ENCODE data around the gene TRIP6. TPM values are rescaled to one million over a fixed set of nuclear protein-coding genes. Genes with fewer than 3 reads are reported as not detected.

TRIP6 gene
- total and polyA plus RNA-seq, 8 donors: 24.1 to 57.6 (median 34.5) TPM

DNA sequence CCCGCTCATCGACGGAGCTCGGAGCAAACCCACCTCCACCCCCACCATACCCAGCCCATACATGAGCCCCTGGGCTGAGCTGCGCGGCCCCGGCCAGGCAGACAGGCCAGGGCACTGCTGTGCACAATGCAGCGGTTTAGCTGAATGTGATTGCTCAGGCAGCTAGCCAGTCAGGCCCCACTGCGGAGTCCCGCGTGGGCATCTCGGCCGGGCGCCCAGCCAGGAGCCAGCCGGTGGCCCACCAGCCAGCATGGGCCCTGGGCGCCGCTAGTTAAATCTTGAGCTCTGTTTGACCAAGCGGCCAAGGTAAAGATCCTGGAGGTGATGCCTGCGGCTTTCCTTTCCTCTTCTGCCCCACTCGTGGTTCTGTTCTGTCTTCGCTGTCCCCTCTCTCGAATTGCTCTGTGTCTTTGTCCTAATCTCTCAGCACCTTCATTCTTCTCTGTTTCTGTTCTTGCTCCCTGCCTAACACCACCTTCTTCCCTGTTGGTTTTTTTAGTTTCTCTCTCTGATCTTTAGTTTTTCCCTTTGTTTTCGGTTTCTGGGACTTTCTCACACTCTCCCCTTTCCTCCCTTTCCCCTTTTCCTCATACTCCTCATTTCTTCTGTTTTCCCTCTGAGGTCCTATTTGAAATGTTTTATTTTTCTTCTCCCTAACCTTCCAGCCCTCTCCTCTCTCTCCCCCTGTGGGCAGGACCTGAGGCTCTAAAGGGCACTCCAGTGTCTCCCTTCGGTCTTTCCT is 15.8 kb downstream of the TRIP6 start:
- H3K9me3 ChIP-seq: no peaks in the 10 kb centered on the region
- 92 to 93% methylated on average over 24 of the region's 24 CpGs for WGBS, 2 donors
- H3K27me3 ChIP-seq: no peaks in the 10 kb centered on the region
- H3K4me3 ChIP-seq: no peak overlapping the region
- DNase-seq (peak in 1 of 6 donors; percentile 32), ATAC-seq (no peak), FAIRE-seq (no peak)
- intact Hi-C loops (cut with DNase I): no loop called here
- TF ChIP-seq, protein P1, sequence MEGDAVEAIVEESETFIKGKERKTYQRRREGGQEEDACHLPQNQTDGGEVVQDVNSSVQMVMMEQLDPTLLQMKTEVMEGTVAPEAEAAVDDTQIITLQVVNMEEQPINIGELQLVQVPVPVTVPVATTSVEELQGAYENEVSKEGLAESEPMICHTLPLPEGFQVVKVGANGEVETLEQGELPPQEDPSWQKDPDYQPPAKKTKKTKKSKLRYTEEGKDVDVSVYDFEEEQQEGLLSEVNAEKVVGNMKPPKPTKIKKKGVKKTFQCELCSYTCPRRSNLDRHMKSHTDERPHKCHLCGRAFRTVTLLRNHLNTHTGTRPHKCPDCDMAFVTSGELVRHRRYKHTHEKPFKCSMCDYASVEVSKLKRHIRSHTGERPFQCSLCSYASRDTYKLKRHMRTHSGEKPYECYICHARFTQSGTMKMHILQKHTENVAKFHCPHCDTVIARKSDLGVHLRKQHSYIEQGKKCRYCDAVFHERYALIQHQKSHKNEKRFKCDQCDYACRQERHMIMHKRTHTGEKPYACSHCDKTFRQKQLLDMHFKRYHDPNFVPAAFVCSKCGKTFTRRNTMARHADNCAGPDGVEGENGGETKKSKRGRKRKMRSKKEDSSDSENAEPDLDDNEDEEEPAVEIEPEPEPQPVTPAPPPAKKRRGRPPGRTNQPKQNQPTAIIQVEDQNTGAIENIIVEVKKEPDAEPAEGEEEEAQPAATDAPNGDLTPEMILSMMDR (IDR thresholded peaks at IDR 0.05): no peak
- no peak overlapping the region for H3K27ac ChIP-seq
- H3K36me3 ChIP-seq: peaks cover 4 to 64% (median 30%) of the 10 kb centered on the region in 3 donors
- H3K4me1 ChIP-seq: peaks cover 0 to 6% (median 0%) of the 10 kb centered on the region in 3 donors

DNA sequence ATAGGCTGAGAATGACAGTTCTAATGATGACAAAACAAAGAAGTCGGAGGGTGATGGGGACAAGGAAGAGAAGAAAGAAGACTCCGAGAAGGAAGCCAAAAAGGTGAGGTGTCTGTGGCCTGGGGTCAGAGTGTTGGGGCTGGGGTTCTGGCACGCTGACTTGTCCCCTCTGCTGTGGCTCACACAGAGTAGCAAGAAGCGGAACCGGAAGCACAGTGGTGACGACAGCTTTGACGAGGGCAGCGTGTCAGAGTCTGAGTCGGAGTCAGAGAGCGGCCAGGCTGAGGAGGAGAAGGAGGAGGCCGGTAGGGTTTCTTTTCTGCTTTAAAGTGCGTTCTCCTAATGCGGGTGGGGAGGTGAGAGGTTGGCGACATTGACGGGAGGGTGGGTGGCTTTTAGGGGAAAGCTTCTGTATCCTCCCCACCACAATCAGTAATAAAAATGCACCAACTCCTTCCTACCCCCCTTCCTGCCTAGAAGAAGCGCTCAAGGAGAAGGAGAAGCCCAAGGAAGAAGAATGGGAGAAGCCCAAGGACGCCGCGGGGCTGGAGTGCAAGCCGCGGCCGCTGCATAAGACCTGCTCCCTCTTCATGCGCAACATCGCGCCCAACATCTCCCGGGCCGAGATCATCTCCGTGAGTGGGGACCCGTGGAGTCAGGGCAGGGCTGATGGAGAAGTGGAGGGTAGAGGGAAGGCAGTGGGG is 17.7 kb downstream of the TRIP6 start:
- H3K4me1 ChIP-seq: peaks cover 0 to 11% (median 10%) of the 10 kb centered on the region in 3 donors
- FAIRE-seq: no peak
- H3K36me3 ChIP-seq: peaks cover 4 to 64% (median 30%) of the 10 kb centered on the region in 3 donors
- intact Hi-C loops (cut with DNase I): no loop called here
- no peak overlapping the region for H3K4me3 ChIP-seq
- no peaks in the 10 kb centered on the region for H3K27me3 ChIP-seq
- H3K27ac ChIP-seq: no peak overlapping the region
- no peaks in the 10 kb centered on the region for H3K9me3 ChIP-seq
- 92 to 94% methylated on average over 27 to 29 of the region's 29 CpGs for WGBS, 2 donors
- no peak for ATAC-seq
- DNase-seq: peak in 1 of 6 donors; percentile 29
- TF ChIP-seq, protein P1 (IDR thresholded peaks at IDR 0.05): no peak

GRCh38 chr7:100885440-100886141 is 18.4 kb downstream of the TRIP6 start:
- peak in 1 of 6 donors; percentile 4 for DNase-seq
- WGBS, 2 donors: 74 to 76% methylated on average over 22 of the region's 22 CpGs
- TF ChIP-seq, protein P1 (IDR thresholded peaks at IDR 0.05): no peak
- intact Hi-C loops (cut with DNase I): no loop called here
- Histone ChIP-seq H3K27ac (no peak overlapping the region), H3K36me3 (peaks cover 4 to 64% (median 30%) of the 10 kb centered on the region in 3 donors), H3K4me1 (peaks cover 0 to 11% (median 10%) of the 10 kb centered on the region in 3 donors), H3K9me3 (no peaks in the 10 kb centered on the region), H3K4me3 (no peak overlapping the region), H3K27me3 (no peaks in the 10 kb centered on the region)
- FAIRE-seq: no peak
- ATAC-seq: no peak

- TF ChIP-seq, protein P1 (IDR thresholded peaks at IDR 0.05): no peak
- intact Hi-C loops (cut with DNase I): no loop called here
- WGBS, 2 donors: 89 to 90% methylated on average over 27 of the region's 27 CpGs
- no peak for DNase-seq
- Histone ChIP-seq H3K27me3 (no peaks in the 10 kb centered on the region), H3K4me3 (no peak overlapping the region), H3K36me3 (peaks cover 4 to 61% (median 29%) of the 10 kb centered on the region in 3 donors), H3K9me3 (no peaks in the 10 kb centered on the region), H3K4me1 (peaks cover 0 to 11% (median 10%) of the 10 kb centered on the region in 3 donors), H3K27ac (no peak overlapping the region)
- no peak for FAIRE-seq
- ATAC-seq: no peak
Measured at GRCh38 chr7:100886142-100886935, 19.2 kb downstream of the TRIP6 start.
